Omental fat pad (tissue), 4 donors: Measurements from ENCODE around the gene TANC1. TPM values are rescaled to one million over a fixed set of nuclear protein-coding genes. Genes with fewer than 3 reads are reported as not detected.
A peak's percentile ranks its signal among the peaks of the same experiment; 100 is the strongest.

Source experiments
- ATAC-seq: fragments of 150-250 bp; one replicate; pipeline ENCODE4 v1.9.1; 2016; ENCODE audit warnings: mild to moderate bottlenecking, moderate library complexity; ENCODE audit not compliant: low FRiP score
- DNase-seq: peaks from one replicate; pipeline ENCODE4 v3.0.0-alpha.2; 2019; ENCODE audit warnings: low spot score
- total RNA-seq, 4 donors: library from RNA; depleted of rRNA; stranded (reverse); fragments of >200 nt; gene quantifications; one replicate each; pipeline ENCODE4 v1.1.0, GENCODE V29; 2016
- TF ChIP-seq, protein P1 (sequence below), 3 donors: fragments of 450-650 bp; IDR thresholded peaks; one replicate each; pipeline ENCODE4 v1.5.1; 2016 to 2017; ENCODE audit warnings: antibody characterized with exemption in 3 of 3, mild to moderate bottlenecking in 3 of 3, moderate library complexity in 2 of 3

The TANC1 gene
- total RNA-seq, 4 donors from 2014 or later, result 26.4 to 72.5 (median 34.9) TPM

DNA sequence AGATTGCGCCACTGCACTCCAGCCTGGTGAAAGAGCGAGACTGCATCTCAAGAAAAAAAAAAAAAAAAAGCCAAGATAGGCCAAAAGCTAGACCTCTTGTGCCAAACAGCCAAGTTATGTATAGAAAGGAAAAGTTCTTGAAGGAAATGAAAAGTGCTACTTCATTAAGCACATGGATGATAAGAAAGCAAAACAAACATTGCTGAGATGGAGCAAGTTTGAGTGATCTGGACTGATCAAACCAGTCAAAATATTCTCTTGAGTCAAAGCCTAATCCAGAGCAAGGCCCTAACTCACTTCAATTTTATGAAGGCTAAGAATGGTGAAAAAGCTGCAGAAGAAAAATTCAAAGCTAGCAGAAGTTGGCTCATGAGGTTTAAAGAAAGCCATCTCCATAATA, 28.1 kb upstream of the TANC1 start:
- DNase-seq (no peak), ATAC-seq (no peak)
- TF ChIP-seq, protein P1, sequence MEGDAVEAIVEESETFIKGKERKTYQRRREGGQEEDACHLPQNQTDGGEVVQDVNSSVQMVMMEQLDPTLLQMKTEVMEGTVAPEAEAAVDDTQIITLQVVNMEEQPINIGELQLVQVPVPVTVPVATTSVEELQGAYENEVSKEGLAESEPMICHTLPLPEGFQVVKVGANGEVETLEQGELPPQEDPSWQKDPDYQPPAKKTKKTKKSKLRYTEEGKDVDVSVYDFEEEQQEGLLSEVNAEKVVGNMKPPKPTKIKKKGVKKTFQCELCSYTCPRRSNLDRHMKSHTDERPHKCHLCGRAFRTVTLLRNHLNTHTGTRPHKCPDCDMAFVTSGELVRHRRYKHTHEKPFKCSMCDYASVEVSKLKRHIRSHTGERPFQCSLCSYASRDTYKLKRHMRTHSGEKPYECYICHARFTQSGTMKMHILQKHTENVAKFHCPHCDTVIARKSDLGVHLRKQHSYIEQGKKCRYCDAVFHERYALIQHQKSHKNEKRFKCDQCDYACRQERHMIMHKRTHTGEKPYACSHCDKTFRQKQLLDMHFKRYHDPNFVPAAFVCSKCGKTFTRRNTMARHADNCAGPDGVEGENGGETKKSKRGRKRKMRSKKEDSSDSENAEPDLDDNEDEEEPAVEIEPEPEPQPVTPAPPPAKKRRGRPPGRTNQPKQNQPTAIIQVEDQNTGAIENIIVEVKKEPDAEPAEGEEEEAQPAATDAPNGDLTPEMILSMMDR (IDR thresholded peaks at IDR 0.05), result no peak

DNA sequence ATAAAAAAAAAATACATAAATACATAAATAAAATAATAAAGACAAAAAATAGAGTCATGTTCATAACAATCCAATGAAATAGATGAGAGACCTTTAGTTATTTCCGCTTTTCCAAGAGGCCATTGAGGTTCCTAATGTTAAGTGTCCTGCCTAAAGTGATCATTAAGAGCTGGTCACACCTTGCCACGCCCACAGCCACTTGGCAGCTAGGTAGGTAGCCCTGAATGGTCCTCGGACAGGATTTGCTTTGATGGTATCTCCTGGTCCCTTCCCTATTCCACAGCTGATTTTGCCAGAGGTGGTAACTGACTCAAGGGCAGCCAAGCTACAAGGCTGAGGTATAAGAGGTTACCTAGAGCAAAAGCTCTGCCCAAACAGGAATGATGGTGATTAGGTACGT, 24.5 kb upstream of the TANC1 start:
- TF ChIP-seq, protein P1 (IDR thresholded peaks at IDR 0.05), result no peak
- ATAC-seq (no peak), DNase-seq (no peak)

DNA sequence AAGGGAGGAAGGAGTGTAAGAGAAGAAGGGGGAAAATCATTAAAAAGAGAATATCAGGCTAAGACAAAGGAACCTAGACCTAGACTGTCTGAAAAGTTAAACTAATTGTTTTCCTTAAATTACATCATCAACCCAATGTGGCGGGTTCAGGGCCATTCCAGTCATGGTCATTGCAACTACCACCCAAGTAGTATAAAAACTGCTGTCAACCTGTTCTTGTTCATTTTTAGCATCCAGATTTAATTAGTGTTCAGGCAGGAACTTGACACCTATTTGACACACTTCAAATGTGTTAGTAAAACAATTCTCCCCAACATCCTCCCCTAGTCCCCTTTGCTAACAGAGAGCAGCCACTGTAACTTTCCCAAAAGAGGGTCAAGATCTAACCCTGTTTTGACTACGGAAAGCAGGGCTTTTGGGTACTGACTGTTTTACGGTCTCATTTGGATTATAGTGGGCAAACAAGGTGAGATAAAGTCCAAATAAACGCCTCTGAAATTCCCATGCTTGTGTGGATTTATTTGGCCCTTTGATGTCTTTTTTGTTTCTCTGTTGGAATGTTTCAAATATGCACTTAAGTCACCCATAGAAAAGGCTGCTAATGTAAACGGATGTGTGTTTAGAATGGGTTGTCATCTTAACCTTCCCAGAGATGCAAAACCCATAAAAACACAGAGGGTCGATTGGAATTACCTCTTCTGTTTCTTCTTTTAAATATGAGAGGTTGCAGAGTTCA, 19.3 kb upstream of the TANC1 start:
- ATAC-seq (no peak), DNase-seq (no peak)
- TF ChIP-seq, protein P1 (IDR thresholded peaks at IDR 0.05), result no peak

DNA sequence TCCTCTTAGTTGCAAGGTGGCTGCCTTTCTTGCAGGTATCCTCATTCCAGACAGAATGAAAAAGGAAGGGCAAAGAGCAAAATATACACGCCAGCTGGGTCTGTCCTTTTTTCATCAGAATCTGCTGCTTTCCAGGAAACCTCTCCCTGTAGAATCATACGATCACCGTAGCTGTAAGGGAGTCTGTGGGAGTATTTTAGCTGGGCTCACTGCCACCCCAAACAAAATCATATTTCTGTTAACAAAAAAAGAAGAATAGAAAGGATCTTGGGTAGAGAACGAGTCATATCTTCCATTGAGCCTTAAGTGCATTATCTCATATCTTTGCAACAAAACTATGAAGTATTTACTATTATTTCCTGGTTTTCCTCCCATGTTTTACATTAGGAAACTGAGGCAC, 15.0 kb upstream of the TANC1 start:
- DNase-seq (no peak), ATAC-seq (peak; percentile 39)
- TF ChIP-seq, protein P1 (IDR thresholded peaks at IDR 0.05), result no peak

DNA sequence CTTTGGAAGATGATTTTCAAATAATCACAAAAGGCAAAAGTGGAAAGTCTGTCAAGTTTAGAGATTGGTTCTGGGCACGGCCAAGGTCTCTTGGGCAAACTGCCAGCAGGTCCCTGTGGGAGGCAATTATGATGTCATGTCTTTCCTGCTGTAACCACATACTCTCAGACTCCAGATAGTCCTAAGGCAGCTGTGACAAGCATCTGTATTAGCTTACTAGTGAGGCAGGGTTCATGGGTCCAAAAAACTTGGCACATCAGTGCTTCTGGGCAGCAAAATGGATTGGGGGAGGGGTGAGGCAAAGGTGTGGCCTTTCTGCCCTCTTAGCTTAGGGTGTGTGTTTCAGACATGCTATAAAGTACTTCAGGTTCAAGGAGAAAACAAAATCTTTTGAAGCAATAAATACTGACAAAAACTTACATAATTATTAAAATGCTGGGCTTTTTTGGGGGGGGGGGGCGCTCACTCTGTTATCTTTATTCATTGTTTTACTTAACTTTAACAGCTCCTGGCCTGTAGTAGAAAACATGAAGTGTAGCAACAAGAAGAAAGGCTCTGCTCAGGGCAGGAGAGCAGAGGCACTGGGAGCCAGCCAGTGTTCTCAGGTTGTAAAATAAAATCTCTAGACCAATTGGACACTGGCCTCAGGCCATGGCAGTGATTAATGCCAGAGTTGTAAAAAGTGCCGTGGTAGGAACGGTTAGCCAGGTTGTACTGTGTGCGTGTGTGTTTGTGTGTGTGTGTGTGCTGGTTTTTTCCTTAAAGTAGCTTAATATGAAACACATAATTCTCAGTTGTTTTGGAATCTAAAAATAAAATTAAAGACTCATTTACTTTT, 14.3 kb upstream of the TANC1 start:
- peak; percentile 83 for ATAC-seq
- peak; percentile 63 for DNase-seq
- TF ChIP-seq, protein P1 (IDR thresholded peaks at IDR 0.05), result no peak

DNA sequence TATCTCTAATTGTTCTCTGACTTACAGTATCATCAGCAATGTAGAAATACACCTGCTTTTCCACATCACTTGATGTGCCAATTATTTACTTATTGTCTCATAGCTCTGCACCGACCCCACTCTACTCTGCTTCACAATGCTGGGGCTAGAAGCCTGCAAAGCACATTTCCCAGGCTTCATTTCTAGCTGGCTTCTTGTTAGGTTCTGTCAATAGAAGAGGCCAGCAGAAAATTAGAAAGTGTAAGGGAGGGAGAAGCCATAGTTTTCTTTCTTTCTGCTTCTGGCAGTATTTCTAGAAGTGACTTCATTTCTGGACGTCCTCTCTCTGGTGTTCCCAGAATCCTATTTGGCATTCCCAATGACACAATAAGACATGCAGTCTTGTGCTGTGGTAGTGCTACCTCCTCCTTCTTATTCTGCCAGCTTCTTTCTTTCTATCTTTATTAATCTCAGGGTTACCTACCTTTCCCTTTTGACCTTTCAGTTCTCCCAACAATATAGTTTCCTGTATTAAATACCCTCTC, 12.5 kb upstream of the TANC1 start:
- no peak for ATAC-seq
- DNase-seq, result no peak
- TF ChIP-seq, protein P1 (IDR thresholded peaks at IDR 0.05), result no peak
